Measurements from ENCODE around the gene STAT6.

STAT6 gene, protein sequence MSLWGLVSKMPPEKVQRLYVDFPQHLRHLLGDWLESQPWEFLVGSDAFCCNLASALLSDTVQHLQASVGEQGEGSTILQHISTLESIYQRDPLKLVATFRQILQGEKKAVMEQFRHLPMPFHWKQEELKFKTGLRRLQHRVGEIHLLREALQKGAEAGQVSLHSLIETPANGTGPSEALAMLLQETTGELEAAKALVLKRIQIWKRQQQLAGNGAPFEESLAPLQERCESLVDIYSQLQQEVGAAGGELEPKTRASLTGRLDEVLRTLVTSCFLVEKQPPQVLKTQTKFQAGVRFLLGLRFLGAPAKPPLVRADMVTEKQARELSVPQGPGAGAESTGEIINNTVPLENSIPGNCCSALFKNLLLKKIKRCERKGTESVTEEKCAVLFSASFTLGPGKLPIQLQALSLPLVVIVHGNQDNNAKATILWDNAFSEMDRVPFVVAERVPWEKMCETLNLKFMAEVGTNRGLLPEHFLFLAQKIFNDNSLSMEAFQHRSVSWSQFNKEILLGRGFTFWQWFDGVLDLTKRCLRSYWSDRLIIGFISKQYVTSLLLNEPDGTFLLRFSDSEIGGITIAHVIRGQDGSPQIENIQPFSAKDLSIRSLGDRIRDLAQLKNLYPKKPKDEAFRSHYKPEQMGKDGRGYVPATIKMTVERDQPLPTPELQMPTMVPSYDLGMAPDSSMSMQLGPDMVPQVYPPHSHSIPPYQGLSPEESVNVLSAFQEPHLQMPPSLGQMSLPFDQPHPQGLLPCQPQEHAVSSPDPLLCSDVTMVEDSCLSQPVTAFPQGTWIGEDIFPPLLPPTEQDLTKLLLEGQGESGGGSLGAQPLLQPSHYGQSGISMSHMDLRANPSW

DNA sequence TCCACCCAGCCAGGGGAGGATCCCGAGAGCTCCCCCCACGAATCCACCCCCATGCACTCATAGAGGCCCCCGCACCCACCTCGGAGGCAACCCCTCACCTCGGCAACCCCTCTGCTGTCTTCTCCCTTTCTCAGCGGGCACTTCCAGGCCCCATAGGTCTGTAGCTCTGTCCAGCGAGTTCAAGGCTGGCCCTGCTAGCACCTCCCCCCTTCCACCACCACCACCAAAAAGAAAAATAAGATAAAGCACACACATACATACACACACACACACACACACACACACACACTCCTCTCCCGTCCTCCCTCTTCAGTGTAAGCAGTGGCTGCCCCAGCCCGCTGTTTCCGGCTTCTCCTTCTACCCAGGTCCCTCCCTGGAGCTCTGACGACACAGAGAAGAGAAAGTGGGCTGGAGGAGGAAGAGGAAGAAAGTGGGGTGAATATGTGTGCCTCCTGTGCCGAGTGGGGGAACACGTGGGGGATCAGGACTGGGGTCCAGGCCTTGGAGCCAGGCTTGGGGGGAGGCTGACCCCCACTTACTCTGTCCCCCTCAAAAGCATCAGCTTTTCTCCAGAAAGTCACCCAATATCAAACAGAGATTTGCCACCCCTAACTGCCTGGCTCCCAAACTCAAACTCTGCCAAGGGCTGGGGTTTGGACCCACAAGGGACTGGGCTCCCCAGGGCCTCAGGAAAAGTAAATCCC is at the start of gene STAT6:
Gene STAT6, minus strand, starts transcription at position 332 of the 704 bp plus-strand sequence. CDS start 3,084 bp downstream, outside the sequence.
- DNase-seq (ENCODE audit: low spot score), result peak; percentile 73
- in situ Hi-C loops (cut with MboI; ENCODE audit: low pct_unique_long_range_greater_than_20kb, low sequenced_read_pairs, unreplicated experiment), result loop anchor here (10.0 kb wide), 1 partner anchor 356 kb away; the partner anchor contains the start of gene PRIM1
- TF ChIP-seq, protein P1, sequence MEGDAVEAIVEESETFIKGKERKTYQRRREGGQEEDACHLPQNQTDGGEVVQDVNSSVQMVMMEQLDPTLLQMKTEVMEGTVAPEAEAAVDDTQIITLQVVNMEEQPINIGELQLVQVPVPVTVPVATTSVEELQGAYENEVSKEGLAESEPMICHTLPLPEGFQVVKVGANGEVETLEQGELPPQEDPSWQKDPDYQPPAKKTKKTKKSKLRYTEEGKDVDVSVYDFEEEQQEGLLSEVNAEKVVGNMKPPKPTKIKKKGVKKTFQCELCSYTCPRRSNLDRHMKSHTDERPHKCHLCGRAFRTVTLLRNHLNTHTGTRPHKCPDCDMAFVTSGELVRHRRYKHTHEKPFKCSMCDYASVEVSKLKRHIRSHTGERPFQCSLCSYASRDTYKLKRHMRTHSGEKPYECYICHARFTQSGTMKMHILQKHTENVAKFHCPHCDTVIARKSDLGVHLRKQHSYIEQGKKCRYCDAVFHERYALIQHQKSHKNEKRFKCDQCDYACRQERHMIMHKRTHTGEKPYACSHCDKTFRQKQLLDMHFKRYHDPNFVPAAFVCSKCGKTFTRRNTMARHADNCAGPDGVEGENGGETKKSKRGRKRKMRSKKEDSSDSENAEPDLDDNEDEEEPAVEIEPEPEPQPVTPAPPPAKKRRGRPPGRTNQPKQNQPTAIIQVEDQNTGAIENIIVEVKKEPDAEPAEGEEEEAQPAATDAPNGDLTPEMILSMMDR (IDR thresholded peaks at IDR 0.05; ENCODE audit: extremely low read depth, insufficient read depth, missing control alignments), result no peak

DNA sequence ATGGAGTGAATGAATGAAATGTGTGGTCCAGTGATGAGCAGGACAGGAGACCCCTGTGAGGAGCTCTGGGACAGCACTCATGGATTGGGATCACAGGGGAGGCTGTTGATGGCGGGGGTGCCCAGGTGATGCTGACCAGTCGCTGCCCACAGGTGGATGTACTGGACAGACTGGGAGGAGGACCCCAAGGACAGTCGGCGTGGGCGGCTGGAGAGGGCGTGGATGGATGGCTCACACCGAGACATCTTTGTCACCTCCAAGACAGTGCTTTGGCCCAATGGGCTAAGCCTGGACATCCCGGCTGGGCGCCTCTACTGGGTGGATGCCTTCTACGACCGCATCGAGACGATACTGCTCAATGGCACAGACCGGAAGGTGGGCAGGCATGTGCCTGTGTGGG is 49.6 kb upstream of the STAT6 start:
- in situ Hi-C loops (cut with MboI; ENCODE audit: low pct_unique_long_range_greater_than_20kb, low sequenced_read_pairs, unreplicated experiment), result no loop called here
- DNase-seq (ENCODE audit: low spot score), result no peak
- TF ChIP-seq, protein P1 (IDR thresholded peaks at IDR 0.05; ENCODE audit: extremely low read depth, insufficient read depth, missing control alignments), result no peak

DNA sequence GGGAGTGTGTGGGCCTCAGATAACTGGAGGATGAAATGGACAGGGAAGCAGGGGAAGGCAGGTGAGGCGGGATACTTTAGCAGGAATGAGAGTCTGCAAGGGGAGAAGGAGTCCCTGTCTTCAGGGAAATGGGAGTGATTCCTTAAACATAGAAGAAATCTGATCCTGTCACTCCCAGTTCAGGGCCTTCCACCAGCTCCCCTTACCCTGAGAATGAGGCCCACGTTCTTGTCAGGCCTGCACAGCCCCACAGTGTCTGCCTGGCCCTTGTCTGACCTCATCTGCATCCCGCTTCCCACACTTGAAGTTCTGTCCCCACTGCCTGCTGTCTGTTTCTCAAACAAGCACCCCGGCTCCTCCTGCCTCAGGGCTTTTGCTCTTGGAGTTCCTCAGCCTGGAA is 48.9 kb upstream of the STAT6 start:
- no peak for DNase-seq (ENCODE audit: low spot score)
- in situ Hi-C loops (cut with MboI; ENCODE audit: low pct_unique_long_range_greater_than_20kb, low sequenced_read_pairs, unreplicated experiment), result no loop called here
- TF ChIP-seq, protein P1 (IDR thresholded peaks at IDR 0.05; ENCODE audit: extremely low read depth, insufficient read depth, missing control alignments), result no peak

DNA sequence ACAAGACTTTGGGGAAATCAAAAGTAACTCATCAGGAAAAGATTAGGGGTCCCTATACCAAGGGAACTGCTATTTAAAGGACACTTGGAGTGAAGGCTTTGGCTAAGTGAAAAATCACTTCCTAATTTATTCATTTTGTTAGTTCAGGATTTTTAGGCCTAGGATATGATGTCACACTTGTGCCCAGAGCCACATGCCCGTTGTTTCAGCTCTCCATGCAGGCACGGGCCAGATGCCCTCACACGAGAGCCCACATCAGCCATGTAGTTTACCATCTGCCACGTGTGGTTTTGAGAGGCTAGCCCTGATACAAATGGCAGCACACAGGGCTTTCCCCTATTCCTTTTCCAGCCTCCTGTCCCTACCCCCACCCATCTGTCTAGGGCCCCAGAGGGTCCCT is 48.1 kb upstream of the STAT6 start:
- TF ChIP-seq, protein P1 (IDR thresholded peaks at IDR 0.05; ENCODE audit: extremely low read depth, insufficient read depth, missing control alignments), result no peak
- DNase-seq (ENCODE audit: low spot score), result no peak
- in situ Hi-C loops (cut with MboI; ENCODE audit: low pct_unique_long_range_greater_than_20kb, low sequenced_read_pairs, unreplicated experiment), result no loop called here

DNA sequence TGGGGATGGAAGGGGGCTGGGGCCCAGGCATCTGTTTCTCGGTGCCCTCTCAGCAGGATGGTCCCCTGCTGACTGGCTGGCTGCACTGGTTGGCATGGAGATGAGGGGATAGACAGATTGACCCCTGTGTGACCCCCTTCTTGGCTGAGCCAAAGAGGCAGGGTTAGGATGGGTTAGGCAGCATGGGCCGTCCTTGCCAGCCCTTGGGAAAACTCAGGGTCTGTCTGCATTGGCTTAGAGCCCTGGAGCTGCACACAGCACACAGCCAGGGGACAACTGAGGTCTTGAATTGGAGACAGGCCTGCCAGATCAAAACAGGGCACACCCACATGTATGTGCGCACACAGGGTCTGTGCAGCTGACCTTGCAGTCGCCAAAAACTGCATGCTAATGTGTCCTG is 47.5 kb upstream of the STAT6 start:
- DNase-seq (ENCODE audit: low spot score), result no peak
- TF ChIP-seq, protein P1 (IDR thresholded peaks at IDR 0.05; ENCODE audit: extremely low read depth, insufficient read depth, missing control alignments), result no peak
- in situ Hi-C loops (cut with MboI; ENCODE audit: low pct_unique_long_range_greater_than_20kb, low sequenced_read_pairs, unreplicated experiment), result no loop called here

DNA sequence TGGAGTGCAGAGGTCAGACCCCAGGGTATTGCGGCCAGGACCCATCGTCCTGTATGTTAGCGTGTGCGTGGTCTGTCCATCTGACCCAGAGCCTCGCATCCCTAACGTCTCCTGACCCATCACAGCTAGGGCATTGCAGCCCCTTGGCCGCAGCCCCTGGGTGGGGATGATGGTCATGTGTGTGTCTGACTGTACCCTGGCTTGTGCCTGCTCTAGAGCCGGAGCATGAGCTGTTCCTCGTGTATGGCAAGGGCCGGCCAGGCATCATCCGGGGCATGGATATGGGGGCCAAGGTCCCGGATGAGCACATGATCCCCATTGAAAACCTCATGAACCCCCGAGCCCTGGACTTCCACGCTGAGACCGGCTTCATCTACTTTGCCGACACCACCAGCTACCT is 47.0 kb upstream of the STAT6 start:
- no peak for DNase-seq (ENCODE audit: low spot score)
- in situ Hi-C loops (cut with MboI; ENCODE audit: low pct_unique_long_range_greater_than_20kb, low sequenced_read_pairs, unreplicated experiment), result no loop called here
- TF ChIP-seq, protein P1 (IDR thresholded peaks at IDR 0.05; ENCODE audit: extremely low read depth, insufficient read depth, missing control alignments), result no peak

All from GM13977 (cell line).